H9 (cell line): Measurements from ENCODE around the gene CCT3. TPM values are rescaled to one million over a fixed set of nuclear protein-coding genes. Genes with fewer than 3 reads are reported as not detected.

ENCODE experiments used
- DNase-seq: peaks from one replicate; pipeline ENCODE4 v3.0.0-alpha.2; 2017
- H2AFZ ChIP-seq: one replicate; pipeline ENCODE4 v1.6.1; 2013; ENCODE audit warnings: mild to moderate bottlenecking, low read length, control low read depth, moderate library complexity
- H2AK5ac ChIP-seq: 2 replicates; pipeline ENCODE4 v1.6.1; 2013; ENCODE audit warnings: low read length, control low read depth, mixed read lengths; ENCODE audit not compliant: insufficient read length
- H2BK120ac ChIP-seq: one replicate; pipeline ENCODE4 v1.6.1; 2013; ENCODE audit warnings: low read depth, mild to moderate bottlenecking, low read length, control low read depth, inconsistent platforms; ENCODE audit not compliant: poor library complexity, severe bottlenecking
- H2BK12ac ChIP-seq: 2 replicates; pipeline ENCODE4 v1.6.1; 2013; ENCODE audit warnings: low read length, control low read depth, mixed read lengths, low read depth; ENCODE audit not compliant: insufficient read length
- H2BK15ac ChIP-seq: 2 replicates; pipeline ENCODE4 v1.6.1; 2013; ENCODE audit warnings: low read depth, low read length, control low read depth
- H2BK20ac ChIP-seq: one replicate; pipeline ENCODE4 v1.6.1; 2013; ENCODE audit warnings: low read depth, mild to moderate bottlenecking, low read length, control low read depth, inconsistent platforms; ENCODE audit not compliant: poor library complexity, severe bottlenecking
- H2BK5ac ChIP-seq: 2 replicates; pipeline ENCODE4 v1.6.1; 2013; ENCODE audit warnings: low read length, control low read depth, mixed read lengths; ENCODE audit not compliant: insufficient read length
- H3K14ac ChIP-seq: 2 replicates; pipeline ENCODE4 v1.6.1; 2013; ENCODE audit warnings: low read length, control low read depth; ENCODE audit not compliant: insufficient read depth
- H3K18ac ChIP-seq: 2 replicates; pipeline ENCODE4 v1.6.1; 2013; ENCODE audit warnings: low read depth, mild to moderate bottlenecking, mixed read lengths, low read length, control low read depth; ENCODE audit not compliant: insufficient read length
- H3K23ac ChIP-seq: 2 replicates; pipeline ENCODE4 v1.6.1; 2013; ENCODE audit warnings: low read length, control low read depth, mixed read lengths, low read depth; ENCODE audit not compliant: insufficient read length
- H3K23me2 ChIP-seq: 2 replicates; pipeline ENCODE4 v1.6.1; 2013; ENCODE audit warnings: low read depth, mild to moderate bottlenecking, mixed read lengths, low read length, control low read depth; ENCODE audit not compliant: insufficient read length, poor library complexity, severe bottlenecking
- H3K27ac ChIP-seq: 2 replicates; pipeline ENCODE4 v1.5.1; 2013; ENCODE audit warnings: low read length, control low read depth, mixed read lengths, low read depth; ENCODE audit not compliant: insufficient read length
- H3K27me3 ChIP-seq: 2 replicates; pipeline ENCODE4 v1.6.1; 2013; ENCODE audit warnings: low read length, control low read depth, inconsistent platforms; ENCODE audit not compliant: insufficient read depth
- H3K4ac ChIP-seq: 2 replicates; pipeline ENCODE4 v1.6.1; 2013; ENCODE audit warnings: low read depth, mild to moderate bottlenecking, control low read depth, inconsistent platforms, low read length, moderate library complexity
- H3K4me1 ChIP-seq: 2 replicates; pipeline ENCODE4 v1.6.1; 2013; ENCODE audit warnings: low read length, control low read depth, inconsistent platforms; ENCODE audit not compliant: insufficient read depth
- H3K4me2 ChIP-seq: 2 replicates; pipeline ENCODE4 v1.6.1; 2013; ENCODE audit warnings: low read length, control low read depth, mixed read lengths; ENCODE audit not compliant: insufficient read length, insufficient read depth
- H3K56ac ChIP-seq: 2 replicates; pipeline ENCODE4 v1.6.1; 2013; ENCODE audit warnings: low read depth, mild to moderate bottlenecking, mixed read lengths, low read length, control low read depth; ENCODE audit not compliant: insufficient read length
- H3K79me1 ChIP-seq: 2 replicates; pipeline ENCODE4 v1.6.1; 2013; ENCODE audit warnings: low read depth, mild to moderate bottlenecking, moderate library complexity, low read length, control low read depth, inconsistent platforms; ENCODE audit not compliant: insufficient read depth, poor library complexity, severe bottlenecking
- H3K79me2 ChIP-seq: 2 replicates; pipeline ENCODE4 v1.6.1; 2013; ENCODE audit warnings: low read length, control low read depth, inconsistent platforms; ENCODE audit not compliant: insufficient read depth
- H3K9ac ChIP-seq: 2 replicates; pipeline ENCODE4 v1.6.1; 2013; ENCODE audit warnings: low read length, control low read depth, mixed read lengths; ENCODE audit not compliant: insufficient read length; ENCODE audit errors: extremely low read depth
- H3K9me3 ChIP-seq: one replicate; pipeline ENCODE4 v1.6.1; 2013; ENCODE audit warnings: low read depth, low read length, inconsistent platforms; ENCODE audit not compliant: control insufficient read depth
- H3T11ph ChIP-seq: one replicate; pipeline ENCODE4 v1.6.1; 2013; ENCODE audit warnings: mild to moderate bottlenecking, low read length, control low read depth, inconsistent platforms
- H4K20me1 ChIP-seq: one replicate; pipeline ENCODE4 v1.6.1; 2013; ENCODE audit not compliant: control insufficient read depth, insufficient read length, insufficient read depth
- H4K5ac ChIP-seq: 2 replicates; pipeline ENCODE4 v1.6.1; 2013; ENCODE audit warnings: low read depth, mild to moderate bottlenecking, mixed read lengths, low read length, control low read depth; ENCODE audit not compliant: insufficient read length
- H4K8ac ChIP-seq: replicated peaks from 2 replicates; pipeline ENCODE4 v1.6.1; 2013; ENCODE audit warnings: low read length, control low read depth, mixed read lengths, low read depth; ENCODE audit not compliant: insufficient read length
- H4K91ac ChIP-seq: 2 replicates; pipeline ENCODE4 v1.6.1; 2013; ENCODE audit warnings: low read depth, mild to moderate bottlenecking, moderate library complexity, mixed read lengths, low read length, control low read depth; ENCODE audit not compliant: insufficient read length
- H3K27ac Mint-ChIP-seq, 3 experiments: 2 replicates in 2 of 3; 3 replicates in 1 of 3; pipeline ENCODE4 v1.8.0; 2020 to 2021; ENCODE audit warnings: mixed read lengths in 3 of 3, mild to moderate bottlenecking in 1 of 3, moderate library complexity in 1 of 3
- H3K27me3 Mint-ChIP-seq: 2 replicates; pipeline ENCODE4 v1.8.0; 2021; ENCODE audit warnings: low read depth, mild to moderate bottlenecking, moderate library complexity, mixed read lengths
- H3K36me3 Mint-ChIP-seq, 3 experiments: 2 replicates in 2 of 3; 3 replicates in 1 of 3; pipeline ENCODE4 v1.8.0; 2020 to 2021; ENCODE audit warnings: low read depth in 3 of 3, mixed read lengths in 3 of 3; ENCODE audit not compliant: insufficient read depth in 1 of 3
- H3K4me1 Mint-ChIP-seq, 2 experiments: 2 replicates each; pipeline ENCODE4 v1.8.0; 2020; ENCODE audit warnings: mixed read lengths in 2 of 2
- H3K4me3 Mint-ChIP-seq, 2 experiments: 2 replicates in 1 of 2; 3 replicates in 1 of 2; pipeline ENCODE4 v1.8.0; 2020 to 2021; ENCODE audit warnings: mild to moderate bottlenecking in 2 of 2, mixed read lengths in 2 of 2, moderate library complexity in 1 of 2
- H3K9me3 Mint-ChIP-seq, 2 experiments: 2 replicates in 1 of 2; 3 replicates in 1 of 2; pipeline ENCODE4 v1.8.0; 2020; ENCODE audit warnings: mild to moderate bottlenecking in 2 of 2, mixed read lengths in 2 of 2, moderate library complexity in 1 of 2
- WGBS: extraction: QIAGEN DNeasy Blood & Tissue Kit; methylation state at CpG from one replicate; pipeline ENCODE4 v1.1.7; 2013; ENCODE audit warnings: missing lambda C conversion rate, low lambda C conversion rate, mixed read lengths; ENCODE audit not compliant: insufficient read length; ENCODE audit errors: extremely low coverage; 5-methylcytosine and 5-hydroxymethylcytosine counted together
- total RNA-seq: library from RNA; stranded (reverse); gene quantifications from 2 replicates; pipeline ENCODE4 v1.2.1, GENCODE V29; 2021
- TF ChIP-seq, protein P1 (sequence below): fragments of 200-600 bp; sonication (generic); conservative IDR thresholded peaks from 3 replicates; pipeline ENCODE4 v1.8.0; 2021; ENCODE audit warnings: antibody characterized with exemption, mild to moderate bottlenecking

Gene CCT3
- total RNA-seq, 1 experiment from 2014 or later, result 524 TPM

DNA sequence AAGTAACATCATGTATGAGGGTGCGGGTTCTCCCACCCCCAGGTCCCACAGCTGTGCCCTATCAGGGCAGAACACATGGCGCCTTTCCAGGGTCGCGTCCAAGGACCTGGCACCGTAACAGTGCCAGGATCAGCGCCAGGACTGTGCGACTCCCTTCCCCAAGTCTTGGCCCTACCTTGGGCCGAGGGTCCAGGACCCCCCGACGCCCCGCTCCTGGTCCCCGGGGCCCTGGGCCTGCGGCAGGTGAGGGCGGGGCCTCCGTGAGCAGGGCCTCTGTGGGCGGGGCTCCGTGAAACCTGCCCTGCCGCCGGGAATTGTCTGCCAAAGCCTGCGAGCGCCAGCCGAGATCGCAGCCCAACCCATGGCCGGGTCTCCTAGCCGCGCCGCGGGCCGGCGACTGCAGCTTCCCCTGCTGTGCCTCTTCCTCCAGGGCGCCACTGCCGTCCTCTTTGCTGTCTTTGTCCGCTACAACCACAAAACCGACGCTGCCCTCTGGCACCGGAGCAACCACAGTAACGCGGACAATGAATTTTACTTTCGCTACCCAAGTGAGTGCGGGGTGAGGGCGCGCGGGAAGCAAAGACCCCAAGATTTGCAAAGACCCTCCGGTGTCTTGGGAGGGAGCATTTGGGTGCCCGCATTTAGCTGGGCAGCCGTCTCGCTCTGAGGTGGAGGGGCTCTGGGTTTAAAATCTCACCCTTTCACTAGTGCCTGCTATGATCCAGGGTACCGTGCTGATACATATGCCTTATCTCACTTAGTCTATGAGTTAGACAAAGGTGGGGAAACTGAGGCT is 31.0 kb upstream of the CCT3 start, which contains the start of gene RHBG:
Gene RHBG (plus strand): TSS at position 323 of the 796 bp plus-strand sequence. CDS start 39 bp downstream, at position 362.
- H3K23me2 ChIP-seq, result peaks cover 4% of the 10 kb centered on the region
- H4K91ac ChIP-seq, result no peak within 1 kb of the TSS
- no peaks in the 10 kb centered on the region for H4K20me1 ChIP-seq
- H2BK12ac ChIP-seq, result no peak within 1 kb of the TSS
- peak within 1 kb of the TSS; percentile 55; the same call in 1 of the 2 replicates for H3K14ac ChIP-seq
- no peaks in the 10 kb centered on the region; a peak in 1 of 7 replicates for H3K36me3 Mint-ChIP-seq
- peak within 1 kb of the TSS; percentile 69 to 85 for H3K4me3 Mint-ChIP-seq
- H3K9ac ChIP-seq, result peak within 1 kb of the TSS; percentile 9
- H3K9me3 Mint-ChIP-seq, result no peaks in the 10 kb centered on the region
- TF ChIP-seq, protein P1, sequence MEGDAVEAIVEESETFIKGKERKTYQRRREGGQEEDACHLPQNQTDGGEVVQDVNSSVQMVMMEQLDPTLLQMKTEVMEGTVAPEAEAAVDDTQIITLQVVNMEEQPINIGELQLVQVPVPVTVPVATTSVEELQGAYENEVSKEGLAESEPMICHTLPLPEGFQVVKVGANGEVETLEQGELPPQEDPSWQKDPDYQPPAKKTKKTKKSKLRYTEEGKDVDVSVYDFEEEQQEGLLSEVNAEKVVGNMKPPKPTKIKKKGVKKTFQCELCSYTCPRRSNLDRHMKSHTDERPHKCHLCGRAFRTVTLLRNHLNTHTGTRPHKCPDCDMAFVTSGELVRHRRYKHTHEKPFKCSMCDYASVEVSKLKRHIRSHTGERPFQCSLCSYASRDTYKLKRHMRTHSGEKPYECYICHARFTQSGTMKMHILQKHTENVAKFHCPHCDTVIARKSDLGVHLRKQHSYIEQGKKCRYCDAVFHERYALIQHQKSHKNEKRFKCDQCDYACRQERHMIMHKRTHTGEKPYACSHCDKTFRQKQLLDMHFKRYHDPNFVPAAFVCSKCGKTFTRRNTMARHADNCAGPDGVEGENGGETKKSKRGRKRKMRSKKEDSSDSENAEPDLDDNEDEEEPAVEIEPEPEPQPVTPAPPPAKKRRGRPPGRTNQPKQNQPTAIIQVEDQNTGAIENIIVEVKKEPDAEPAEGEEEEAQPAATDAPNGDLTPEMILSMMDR, result no peak
- H3K4ac ChIP-seq, result no peak within 1 kb of the TSS
- H2BK15ac ChIP-seq, result no peak within 1 kb of the TSS
- no peaks in the 10 kb centered on the region for H3K9me3 ChIP-seq
- H3K56ac ChIP-seq, result no peak within 1 kb of the TSS
- no peak within 1 kb of the TSS for H2AFZ ChIP-seq
- H3K79me2 ChIP-seq, result no peaks in the 10 kb centered on the region
- no peak within 1 kb of the TSS for H3T11ph ChIP-seq
- peaks cover 56% of the 10 kb centered on the region for H3K27me3 Mint-ChIP-seq
- no peak within 1 kb of the TSS for H3K27ac Mint-ChIP-seq
- H3K4me2 ChIP-seq, result peak within 1 kb of the TSS; percentile 30
- no peaks in the 10 kb centered on the region for H3K79me1 ChIP-seq
- no peak within 1 kb of the TSS for H2BK20ac ChIP-seq
- no peak within 1 kb of the TSS for H3K27ac ChIP-seq
- no peak within 1 kb of the TSS for H4K8ac ChIP-seq
- no peaks in the 10 kb centered on the region for H3K4me1 ChIP-seq
- no peak within 1 kb of the TSS for H3K18ac ChIP-seq
- peak; percentile 84 for DNase-seq
- WGBS, result no CpG with 5 or more reads among the region's 48 CpGs
- H4K5ac ChIP-seq, result no peak within 1 kb of the TSS
- H3K4me1 Mint-ChIP-seq, result peaks cover 19 to 32% of the 10 kb centered on the region in 2 experiments
- H3K27me3 ChIP-seq, result no peaks in the 10 kb centered on the region; the same call in 1 of the 2 replicates
- no peak within 1 kb of the TSS for H2AK5ac ChIP-seq
- no peak within 1 kb of the TSS for H3K23ac ChIP-seq
- H2BK120ac ChIP-seq, result no peak within 1 kb of the TSS
- no peak within 1 kb of the TSS for H2BK5ac ChIP-seq
